GM18519 (cell line): ENCODE results near the gene VWA8.
"Not testable (repeated sequence)": the region's sequence is repeated elsewhere in the genome, so short reads cannot be mapped to it uniquely, and the experiment has no call there.

Experiments used
- ATAC-seq: cut with Tn5 transposase; IDR thresholded peaks from one replicate; pipeline ENCODE4 v1.9.1; 2021; ENCODE audit warnings: mild to moderate bottlenecking, moderate library complexity; ENCODE audit not compliant: unreplicated experiment, low FRiP score

Gene VWA8

DNA sequence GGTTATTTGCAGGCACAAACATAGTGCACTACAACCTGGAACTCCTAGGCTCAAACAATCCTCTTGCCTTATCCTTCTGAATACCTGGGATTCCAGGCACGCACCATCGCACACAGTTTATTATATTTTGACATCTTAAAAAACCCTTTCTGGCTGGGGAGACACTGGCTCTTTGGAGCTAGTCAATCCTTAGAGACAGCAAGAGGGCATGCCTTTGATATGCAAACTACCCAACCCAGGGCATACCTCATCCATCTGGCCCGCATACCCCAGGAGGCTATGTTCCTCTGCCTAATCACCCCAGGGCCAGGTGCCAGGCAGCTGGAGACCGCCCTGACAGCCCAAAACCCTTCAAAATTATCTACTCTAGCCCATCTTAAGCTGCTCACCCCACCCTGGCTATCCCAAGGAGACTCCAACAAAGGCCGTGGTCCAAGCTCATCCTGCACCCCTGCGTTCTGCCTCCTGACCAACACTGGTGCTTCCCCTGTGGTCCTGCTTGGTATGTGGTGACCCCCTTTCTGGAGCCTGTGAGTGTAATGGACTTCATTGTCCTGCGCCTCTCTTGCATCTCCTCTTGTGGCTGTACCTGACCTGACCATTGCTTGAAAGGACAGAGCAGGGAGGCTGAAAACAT, 417.1 kb downstream of the VWA8 start:
- ATAC-seq, result no peak

GRCh38 chr13:41542799-41543198, 418.1 kb downstream of the VWA8 start:
- ATAC-seq, result not testable (repeated sequence)

DNA sequence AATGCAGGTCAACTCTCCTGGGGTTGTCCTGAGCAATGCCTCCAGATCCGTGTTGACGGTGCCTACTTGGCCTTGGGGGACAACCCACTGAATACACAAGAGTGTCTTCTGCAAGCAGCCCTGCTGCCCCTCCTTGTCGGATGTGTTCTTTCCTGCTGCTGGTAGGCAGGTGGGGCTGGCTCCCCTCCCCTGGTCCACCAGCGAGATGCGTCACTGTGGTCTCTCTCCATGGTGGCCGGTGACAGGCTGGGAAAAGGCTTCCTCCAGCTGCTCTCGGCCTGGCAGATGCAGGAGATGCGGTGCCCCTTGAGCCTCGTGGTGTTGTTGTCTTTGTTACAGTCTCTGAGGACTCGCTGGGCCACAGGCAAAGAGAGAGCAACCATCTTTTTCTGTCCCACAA, 418.6 kb downstream of the VWA8 start:
- ATAC-seq, result no peak

DNA sequence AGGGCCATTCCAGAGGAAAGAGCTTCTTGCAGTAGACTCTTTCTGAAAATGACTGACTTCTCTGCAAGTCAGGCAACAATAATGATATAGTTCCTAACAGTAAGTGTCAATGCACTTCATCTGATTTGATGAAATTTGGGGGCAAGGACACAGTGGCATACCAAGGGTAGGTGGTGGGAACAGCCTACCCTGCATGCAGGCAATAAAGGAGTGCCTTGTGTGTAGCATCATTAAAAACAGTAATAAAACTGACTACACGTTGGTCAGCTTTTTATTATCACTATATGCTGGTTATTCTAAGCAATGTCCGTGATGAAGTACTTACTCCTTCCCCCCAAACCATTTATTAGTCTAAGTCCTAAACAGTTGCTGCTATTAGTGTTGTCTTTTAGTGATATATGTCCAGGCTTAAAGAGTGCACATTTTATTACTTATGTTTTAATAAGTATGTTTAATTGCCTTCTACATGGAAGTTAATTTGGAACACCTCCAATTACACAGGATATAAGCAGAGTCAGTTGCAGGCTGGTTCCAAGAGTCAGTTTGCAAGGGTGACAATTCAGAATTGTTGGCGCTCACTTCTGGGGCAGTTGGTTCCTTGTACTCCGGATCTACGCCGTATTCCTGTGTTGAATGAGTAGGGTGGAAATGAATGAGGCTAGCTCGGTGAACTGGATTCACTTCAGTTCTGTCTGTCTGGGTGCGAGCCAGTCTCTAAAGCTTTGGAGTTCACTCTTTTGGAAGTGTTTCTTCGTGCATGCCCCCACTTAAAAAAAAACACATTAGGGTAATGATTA, 419.6 kb downstream of the VWA8 start:
- ATAC-seq, result no peak

GRCh38 chr13:41540240-41540639, 420.7 kb downstream of the VWA8 start:
- not testable (repeated sequence) for ATAC-seq

GRCh38 chr13:41533266-41534052, 427.4 kb downstream of the VWA8 start:
- ATAC-seq, result no peak

DNA sequence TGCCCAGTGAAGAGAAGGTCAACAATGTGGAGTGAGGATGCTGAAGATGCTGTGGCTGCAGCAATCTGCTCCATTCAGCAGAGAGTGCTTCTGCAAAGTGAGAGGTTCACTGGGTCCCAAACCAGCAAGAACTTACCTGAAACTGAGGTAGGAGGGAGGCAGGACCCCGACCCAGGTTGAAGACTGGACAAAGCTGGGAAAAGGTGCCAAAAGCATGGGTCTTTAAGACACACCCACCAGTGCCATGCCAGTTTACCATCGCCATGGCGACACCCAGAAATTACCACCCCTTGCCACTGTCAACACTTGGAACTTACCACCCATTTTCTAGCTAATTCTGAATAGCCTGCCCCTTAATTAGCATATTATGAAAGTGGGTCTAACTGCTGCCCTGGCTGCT, 432.9 kb downstream of the VWA8 start:
- no peak for ATAC-seq

DNA sequence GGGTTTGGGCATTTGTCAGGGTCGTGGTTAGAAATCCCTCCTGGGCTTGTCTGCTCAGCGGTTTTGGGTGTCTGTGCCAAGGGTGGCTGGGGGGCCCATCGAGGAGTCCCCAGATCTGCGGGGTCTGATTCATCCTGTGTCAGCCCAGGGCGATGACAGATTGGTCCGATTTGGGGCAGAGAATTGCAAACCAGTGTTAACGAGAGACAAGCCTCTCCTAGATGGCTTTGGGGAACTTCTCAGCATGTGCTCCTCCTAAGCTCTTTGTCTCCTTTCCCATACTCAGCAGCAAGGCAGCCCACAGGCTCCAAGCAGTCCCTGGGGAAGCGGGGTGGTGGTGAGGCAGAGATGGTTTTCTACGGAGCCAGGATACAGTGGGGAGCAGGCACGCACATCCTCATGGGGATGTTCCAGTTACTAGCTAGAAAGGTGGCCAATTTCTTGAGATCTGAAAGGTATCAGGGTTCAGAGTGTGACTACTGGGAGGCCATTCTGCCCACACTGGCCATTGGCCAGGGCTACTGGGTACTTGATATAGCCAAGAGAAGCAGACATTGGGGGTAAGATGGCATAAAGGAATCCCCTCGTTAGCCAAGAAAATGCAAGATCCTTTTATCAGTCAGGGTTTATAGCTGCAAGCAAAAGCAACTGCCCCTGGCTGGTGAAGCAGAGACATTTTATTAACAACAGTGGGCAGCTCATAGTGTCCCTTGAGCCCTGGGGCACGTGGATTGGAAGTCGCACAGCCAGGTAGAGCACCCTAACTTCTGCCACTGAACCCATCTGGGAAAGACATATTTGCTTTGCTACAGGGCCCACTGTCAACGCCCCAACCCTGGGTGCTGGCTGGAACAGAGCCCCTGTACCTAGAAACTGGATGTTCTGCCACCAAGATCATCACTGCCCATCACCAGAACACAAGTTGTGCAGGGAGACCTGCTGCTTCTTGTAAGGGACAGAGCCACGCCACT, 440.0 kb downstream of the VWA8 start:
- ATAC-seq, result no peak

DNA sequence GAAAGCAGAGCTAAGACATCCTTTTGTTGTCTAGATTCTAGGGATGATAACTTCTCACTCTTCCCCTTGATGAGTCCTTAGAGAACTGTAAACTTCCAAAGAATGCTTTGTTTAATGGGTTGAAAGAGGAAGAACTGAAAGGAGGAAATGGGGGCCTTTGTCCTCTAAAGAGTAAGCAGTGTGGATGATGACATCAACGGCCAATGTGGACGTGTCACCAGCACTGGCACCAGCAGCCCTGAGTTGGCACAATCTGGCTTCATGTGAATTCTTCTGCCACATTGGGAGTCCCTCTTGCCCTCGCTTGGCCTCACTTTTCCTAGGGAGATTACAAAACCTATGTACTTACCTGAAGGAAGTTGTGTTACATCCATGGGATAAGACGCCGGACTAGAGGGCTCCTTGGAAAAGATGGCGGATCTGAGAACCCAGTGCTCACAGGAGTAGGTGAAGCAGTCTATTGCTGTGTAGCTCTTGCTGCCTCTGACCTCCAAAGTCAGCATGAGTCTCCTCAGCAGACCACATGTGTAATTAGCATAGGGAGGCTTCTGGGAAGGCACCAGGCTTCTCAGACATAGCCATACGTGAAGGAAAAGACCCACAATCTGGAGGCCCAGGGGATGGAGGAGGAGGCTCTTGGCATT, 440.8 kb downstream of the VWA8 start:
- no peak for ATAC-seq
